Keratinocyte (primary cell): ENCODE results near the gene KCNJ6.

Experiments used
- CTCF ChIP-seq, 3 experiments: IDR thresholded peaks in 1 of 3; conservative IDR thresholded peaks in 1 of 3; optimal IDR thresholded peaks in 1 of 3; 2 replicates in 2 of 3; 3 replicates in 1 of 3; pipeline versions ENCODE3 to v1.5.1; 2011; ENCODE audit warnings: low read length in 3 of 3, mild to moderate bottlenecking in 3 of 3, moderate library complexity in 2 of 3, control low read depth in 1 of 3, inconsistent platforms in 1 of 3; ENCODE audit not compliant: insufficient read depth in 2 of 3; ENCODE audit errors: extremely low read depth in 1 of 3
- EZH2 ChIP-seq: IDR thresholded peaks from one replicate; pipeline ENCODE4 v1.6.1; 2012; ENCODE audit warnings: inconsistent platforms, mild to moderate bottlenecking, low read length, moderate library complexity

DNA sequence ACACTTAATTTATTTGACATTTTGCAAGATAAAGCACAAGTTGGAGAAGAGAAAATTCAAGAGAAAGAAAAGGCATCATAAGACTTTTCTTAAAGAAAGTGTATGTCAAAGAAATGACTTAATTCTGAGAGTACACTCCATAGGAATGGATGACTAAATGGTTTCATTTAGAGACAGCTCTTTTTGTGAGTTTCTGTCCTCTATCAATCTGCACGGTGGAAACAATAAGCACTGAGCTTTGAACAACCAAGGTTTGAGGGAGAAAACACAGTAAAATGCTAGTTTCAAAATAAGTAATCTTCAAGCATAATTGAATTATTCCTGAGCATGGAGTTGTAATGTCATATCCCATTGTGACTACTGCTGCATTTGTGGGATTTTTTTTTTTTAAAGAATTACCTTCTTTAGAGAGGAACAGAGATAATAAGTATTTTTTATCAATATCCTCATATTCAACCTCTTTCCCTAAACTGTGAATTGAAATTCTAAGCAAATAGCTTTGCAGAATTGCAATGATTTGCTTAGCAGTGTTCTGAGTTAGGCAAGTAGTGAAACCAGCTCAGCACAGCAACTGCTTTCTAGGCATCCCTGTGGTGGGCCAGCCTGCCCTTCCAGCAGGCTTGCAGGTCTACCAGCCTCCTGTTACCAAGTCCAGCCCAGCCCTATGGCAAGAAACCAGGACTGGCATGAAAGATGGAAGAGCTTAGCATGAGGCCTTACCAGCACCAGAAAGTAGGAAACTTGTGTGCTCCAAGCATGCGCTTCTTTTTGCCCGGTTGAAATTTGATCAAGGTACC is 38.2 kb downstream of the KCNJ6 start:
- TF ChIP-seq CTCF (optimal IDR thresholded peaks at IDR 0.05 in 1 of 3, IDR thresholded peaks at IDR 0.05 in 1 of 3, conservative IDR thresholded peaks at IDR 0.05 in 1 of 3; ENCODE audit: extremely low read depth in 1 of 3, insufficient read depth in 2 of 3, low read length in 3 of 3) (no peak), EZH2 (no peak)
